DMS114 treated with DMSO at 0.1 percent for 48 hours (cell line): ENCODE results near the gene OR1A2.
"Not testable (repeated sequence)": the region's sequence is repeated elsewhere in the genome, so short reads cannot be mapped to it uniquely, and the experiment has no call there.

Source experiments
- DNase-seq: peaks from one replicate; lab custom pipeline; 2025; ENCODE audit not compliant: unreplicated experiment; lab: John Stamatoyannopoulos, UW

Gene OR1A2

GRCh38 chr17:3197219-3197618 is at the start of gene OR1A2:
Gene OR1A2 (plus strand): TSS chr17:3197519. CDS start chr17:3197519, 0 bp downstream.
- no peak for DNase-seq

GRCh38 chr17:3157218-3157617 is 40.1 kb upstream of the OR1A2 start:
- DNase-seq = no peak

- no peak for DNase-seq
Observed at GRCh38 chr17:3167574-3167973, 29.7 kb upstream of the OR1A2 start.

GRCh38 chr17:3189961-3190360 is 7.4 kb upstream of the OR1A2 start:
- no peak for DNase-seq

GRCh38 chr17:3207367-3207766 is 10.0 kb downstream of the OR1A2 start, which contains the start of gene OR1A1:
Gene OR1A1 (plus strand): TSS chr17:3207667. CDS start chr17:3215621, 7,954 bp downstream.
- no peak for DNase-seq

GRCh38 chr17:3208484-3208883 is 11.2 kb downstream of the OR1A2 start:
- no peak for DNase-seq

GRCh38 chr17:3213001-3213400 is 15.7 kb downstream of the OR1A2 start:
- no peak for DNase-seq

- peak; percentile 4 for DNase-seq
Observed at GRCh38 chr17:3213587-3213986, 16.3 kb downstream of the OR1A2 start.

- DNase-seq = not testable (repeated sequence)
Observed at GRCh38 chr17:3219978-3220377, 22.7 kb downstream of the OR1A2 start.

- DNase-seq = no peak
Observed at GRCh38 chr17:3221850-3222249, 24.5 kb downstream of the OR1A2 start.

GRCh38 chr17:3222505-3222904 is 25.2 kb downstream of the OR1A2 start:
- no peak for DNase-seq

GRCh38 chr17:3224721-3225352 is 27.5 kb downstream of the OR1A2 start:
- DNase-seq = not testable (repeated sequence)

- DNase-seq = not testable (repeated sequence)
Observed at GRCh38 chr17:3232300-3232699, 35.0 kb downstream of the OR1A2 start.

GRCh38 chr17:3238685-3239084 is 41.4 kb downstream of the OR1A2 start:
- not testable (repeated sequence) for DNase-seq

- not testable (repeated sequence) for DNase-seq
Observed at GRCh38 chr17:3241044-3241443, 43.7 kb downstream of the OR1A2 start.

- DNase-seq = not testable (repeated sequence)
Observed at GRCh38 chr17:3244841-3245240, 47.5 kb downstream of the OR1A2 start.
